Liver (tissue), 9 donors: ENCODE measurements around the gene SF3B6. TPM values are rescaled to one million over a fixed set of nuclear protein-coding genes. Genes with fewer than 3 reads are reported as not detected.

ENCODE experiments used
- DNase-seq: peaks from one replicate; pipeline ENCODE4 v3.0.0-alpha.2; 2017; ENCODE audit warnings: low spot score
- H3K27ac ChIP-seq, 2 donors: one replicate each; pipeline ENCODE4 v1.7.0; 2013; ENCODE audit warnings: inconsistent platforms in 2 of 2, low read length in 2 of 2, control low read depth in 1 of 2, low read depth in 1 of 2, mild to moderate bottlenecking in 1 of 2
- H3K27me3 ChIP-seq, 4 donors: one replicate each; pipeline versions ENCODE4 v1.6.1 to v1.7.0; 2013; ENCODE audit warnings: low read length in 3 of 4, inconsistent platforms in 1 of 4, mild to moderate bottlenecking in 1 of 4, moderate library complexity in 1 of 4; ENCODE audit not compliant: control insufficient read depth in 4 of 4, insufficient read depth in 4 of 4
- H3K36me3 ChIP-seq, 4 donors: one replicate each; pipeline versions ENCODE4 v1.6.1 to v1.7.0; 2013; ENCODE audit warnings: low read length in 3 of 4, mild to moderate bottlenecking in 3 of 4, low read depth in 1 of 4, moderate library complexity in 1 of 4; ENCODE audit not compliant: control insufficient read depth in 4 of 4, insufficient read depth in 3 of 4
- H3K4me1 ChIP-seq, 4 donors: one replicate each; pipeline versions ENCODE4 v1.6.1 to v1.7.0; 2013; ENCODE audit warnings: low read length in 3 of 4, mild to moderate bottlenecking in 3 of 4, moderate library complexity in 1 of 4; ENCODE audit not compliant: control insufficient read depth in 4 of 4, insufficient read depth in 4 of 4
- H3K4me3 ChIP-seq, 3 donors: one replicate each; pipeline versions ENCODE4 v1.6.1 to v1.7.0; 2013; ENCODE audit warnings: low read length in 3 of 3, control low read depth in 1 of 3, low read depth in 1 of 3, mild to moderate bottlenecking in 1 of 3
- H3K9ac ChIP-seq, 2 donors: one replicate each; pipeline ENCODE4 v1.7.0; 2013; ENCODE audit warnings: low read length in 2 of 2, mild to moderate bottlenecking in 2 of 2, moderate library complexity in 2 of 2, control low read depth in 1 of 2, low read depth in 1 of 2
- H3K9me3 ChIP-seq, 4 donors: one replicate each; pipeline versions ENCODE4 v1.6.1 to v1.7.0; 2013; ENCODE audit warnings: low read length in 3 of 4; ENCODE audit not compliant: control insufficient read depth in 4 of 4
- CTCF ChIP-seq: fragments of 150-350 bp; IDR thresholded peaks from 2 replicates; pipeline ENCODE4 v1.5.1; 2017; ENCODE audit warnings: improper control_type of control experiment, low read depth, low read length; ENCODE audit not compliant: missing input control
- EGR1 ChIP-seq, 2 donors: IDR thresholded peaks; 2 replicates each; pipeline ENCODE4 v1.6.1; 2016 to 2018; ENCODE audit warnings: antibody characterized with exemption in 2 of 2, low read depth in 2 of 2
- FOXA1 ChIP-seq: IDR thresholded peaks from 2 replicates; pipeline ENCODE4 v1.6.1; 2016; ENCODE audit warnings: antibody characterized with exemption
- FOXA2 ChIP-seq: IDR thresholded peaks from 2 replicates; pipeline ENCODE4 v1.6.1; 2016; ENCODE audit warnings: antibody characterized with exemption
- GABPA ChIP-seq, 2 donors: IDR thresholded peaks in 1 of 2; conservative IDR thresholded peaks in 1 of 2; 2 replicates each; pipeline ENCODE4 v1.6.1; 2016; ENCODE audit warnings: antibody characterized with exemption in 2 of 2, mild to moderate bottlenecking in 1 of 2, moderate library complexity in 1 of 2
- HNF4A ChIP-seq, 2 donors: conservative IDR thresholded peaks; 2 replicates each; pipeline ENCODE4 v1.6.1; 2016; ENCODE audit warnings: antibody characterized with exemption in 2 of 2, mild to moderate bottlenecking in 2 of 2
- HNF4G ChIP-seq: IDR thresholded peaks from 2 replicates; pipeline ENCODE4 v1.6.1; 2016; ENCODE audit warnings: antibody characterized with exemption
- JUND ChIP-seq, 2 donors: IDR thresholded peaks; 2 replicates each; pipeline ENCODE4 v1.6.1; 2016; ENCODE audit warnings: antibody characterized with exemption in 2 of 2
- NR2F2 ChIP-seq: IDR thresholded peaks from 2 replicates; pipeline ENCODE4 v1.6.1; 2016; ENCODE audit warnings: antibody characterized with exemption
- RAD21 ChIP-seq, 2 donors: IDR thresholded peaks; 2 replicates each; pipeline ENCODE4 v1.6.1; 2016; ENCODE audit warnings: antibody characterized with exemption in 2 of 2, mild to moderate bottlenecking in 2 of 2
- RXRA ChIP-seq, 2 donors: IDR thresholded peaks; 2 replicates each; pipeline ENCODE4 v1.6.1; 2017 to 2018; ENCODE audit warnings: antibody characterized with exemption in 2 of 2, mild to moderate bottlenecking in 1 of 2
- SP1 ChIP-seq: IDR thresholded peaks from 2 replicates; pipeline ENCODE4 v1.6.1; 2018; ENCODE audit warnings: antibody characterized with exemption, mild to moderate bottlenecking
- TAF1 ChIP-seq: conservative IDR thresholded peaks from 2 replicates; pipeline ENCODE4 v1.6.1; 2016; ENCODE audit warnings: antibody characterized with exemption, mild to moderate bottlenecking
- YY1 ChIP-seq: IDR thresholded peaks from 2 replicates; pipeline ENCODE4 v1.6.1; 2016; ENCODE audit warnings: antibody characterized with exemption, mild to moderate bottlenecking
- ZBTB33 ChIP-seq: IDR thresholded peaks from 2 replicates; pipeline ENCODE4 v1.6.1; 2016; ENCODE audit warnings: antibody characterized with exemption
- WGBS: extraction: QIAGEN DNeasy Blood & Tissue Kit; methylation state at CpG from one replicate; pipeline ENCODE4 v1.1.7; 2013; 5-methylcytosine and 5-hydroxymethylcytosine counted together
- polyA plus RNA-seq, 2 donors: library from polyadenylated mRNA; stranded (reverse) in 1 of 2; unstranded in 1 of 2; fragments of 200-250 nt in 1 of 2; fragments of >200 nt in 1 of 2; fragmentation: Nextera tagmentation in 1 of 2; extraction: Ambion mirVana in 1 of 2; gene quantifications; one replicate each; pipeline versions ENCODE4 v1.2.1 to v1.2.3, GENCODE V29; 2013 to 2015
- total RNA-seq, 2 donors: library from RNA; depleted of rRNA; stranded (reverse); fragments of >200 nt; gene quantifications; one replicate each; pipeline ENCODE4 v1.2.3, GENCODE V29; 2014
- TF ChIP-seq, protein P1 (sequence below): IDR thresholded peaks from 2 replicates; pipeline ENCODE4 v1.6.1; 2016; ENCODE audit warnings: antibody characterized with exemption, mild to moderate bottlenecking
- TF ChIP-seq, protein P2 (sequence below): IDR thresholded peaks from 2 replicates; pipeline ENCODE4 v1.6.1; 2016; ENCODE audit warnings: antibody characterized with exemption
- donor health status: healthy.
- donor health status: healthy.
- donor health status: healthy.
- donor health status: healthy.
- donor health status: healthy.

SF3B6 gene
- total and polyA plus RNA-seq, 4 donors = 31.0 to 104 (median 75.6) TPM

DNA sequence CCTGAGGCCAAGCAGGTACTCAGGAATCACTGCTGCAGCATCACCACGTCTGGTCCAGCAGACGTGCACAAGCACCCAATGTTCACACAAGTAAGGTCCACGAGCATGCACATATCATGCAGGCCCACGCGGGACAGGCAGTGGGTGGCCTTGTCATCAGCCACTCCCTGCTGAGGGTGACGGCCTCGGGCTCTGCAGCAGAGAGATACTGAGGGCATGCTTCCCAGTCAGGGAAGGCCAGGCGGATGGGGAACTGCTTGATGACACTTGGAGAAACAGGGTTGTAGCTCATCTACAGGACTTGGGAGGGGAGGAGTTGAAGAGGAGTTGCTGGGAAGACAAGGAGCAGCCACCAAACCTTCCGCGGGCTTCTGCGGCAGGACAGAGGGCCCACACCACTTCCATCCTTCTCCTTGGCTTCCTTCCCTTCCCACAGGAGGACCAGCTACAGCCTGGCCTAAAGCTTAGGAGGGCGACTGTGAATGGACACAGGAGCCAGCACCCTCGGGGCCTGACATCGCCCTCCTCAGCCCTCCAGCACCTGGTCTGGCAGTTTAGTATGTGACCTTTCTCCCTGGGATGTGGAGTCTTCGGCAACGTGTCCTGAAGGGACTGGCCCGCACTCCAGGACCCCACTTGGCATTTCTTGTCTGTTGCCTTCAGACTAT, 51.0 kb downstream of the SF3B6 start:
- Histone ChIP-seq H3K27ac (no peak overlapping the region), H3K9me3 (no peaks in the 10 kb centered on the region), H3K36me3 (peaks cover 0 to 22% (median 5%) of the 10 kb centered on the region in 4 donors), H3K4me3 (no peak overlapping the region), H3K27me3 (no peaks in the 10 kb centered on the region), H3K9ac (no peak overlapping the region), H3K4me1 (no peaks in the 10 kb centered on the region)
- 93% methylated on average over 17 of the region's 17 CpGs for WGBS
- TF ChIP-seq YY1 = no peak
- TF ChIP-seq RXRA (IDR thresholded peaks at IDR 0.05) = no peak
- TF ChIP-seq ZBTB33 = no peak
- TF ChIP-seq CTCF = no peak
- peak; percentile 39 for DNase-seq

GRCh38 chr2:24024018-24024417, 52.1 kb downstream of the SF3B6 start:
- H3K36me3 ChIP-seq = peaks cover 0 to 11% (median 1%) of the 10 kb centered on the region in 4 donors
- H3K9me3 ChIP-seq = no peaks in the 10 kb centered on the region
- H3K27ac ChIP-seq = no peak overlapping the region
- H3K4me1 ChIP-seq = no peaks in the 10 kb centered on the region
- no peak overlapping the region for H3K9ac ChIP-seq
- whole genome bisulfite sequencing = 85% methylated on average over 12 of the region's 12 CpGs
- H3K4me3 ChIP-seq = no peak overlapping the region
- DNase-seq = peak; percentile 37
- H3K27me3 ChIP-seq = no peaks in the 10 kb centered on the region
- TF ChIP-seq RAD21 (IDR thresholded peaks at IDR 0.05) = no peak

- H3K27ac ChIP-seq = no peak overlapping the region
- WGBS = 95% methylated on average over 16 of the region's 16 CpGs
- H3K27me3 ChIP-seq = no peaks in the 10 kb centered on the region
- no peaks in the 10 kb centered on the region for H3K9me3 ChIP-seq
- peaks cover 0 to 10% (median 1%) of the 10 kb centered on the region in 4 donors for H3K36me3 ChIP-seq
- H3K9ac ChIP-seq = no peak overlapping the region
- no peak overlapping the region for H3K4me3 ChIP-seq
- no peak for TF ChIP-seq FOXA2
- TF ChIP-seq SP1 = no peak
- TF ChIP-seq, protein P1, sequence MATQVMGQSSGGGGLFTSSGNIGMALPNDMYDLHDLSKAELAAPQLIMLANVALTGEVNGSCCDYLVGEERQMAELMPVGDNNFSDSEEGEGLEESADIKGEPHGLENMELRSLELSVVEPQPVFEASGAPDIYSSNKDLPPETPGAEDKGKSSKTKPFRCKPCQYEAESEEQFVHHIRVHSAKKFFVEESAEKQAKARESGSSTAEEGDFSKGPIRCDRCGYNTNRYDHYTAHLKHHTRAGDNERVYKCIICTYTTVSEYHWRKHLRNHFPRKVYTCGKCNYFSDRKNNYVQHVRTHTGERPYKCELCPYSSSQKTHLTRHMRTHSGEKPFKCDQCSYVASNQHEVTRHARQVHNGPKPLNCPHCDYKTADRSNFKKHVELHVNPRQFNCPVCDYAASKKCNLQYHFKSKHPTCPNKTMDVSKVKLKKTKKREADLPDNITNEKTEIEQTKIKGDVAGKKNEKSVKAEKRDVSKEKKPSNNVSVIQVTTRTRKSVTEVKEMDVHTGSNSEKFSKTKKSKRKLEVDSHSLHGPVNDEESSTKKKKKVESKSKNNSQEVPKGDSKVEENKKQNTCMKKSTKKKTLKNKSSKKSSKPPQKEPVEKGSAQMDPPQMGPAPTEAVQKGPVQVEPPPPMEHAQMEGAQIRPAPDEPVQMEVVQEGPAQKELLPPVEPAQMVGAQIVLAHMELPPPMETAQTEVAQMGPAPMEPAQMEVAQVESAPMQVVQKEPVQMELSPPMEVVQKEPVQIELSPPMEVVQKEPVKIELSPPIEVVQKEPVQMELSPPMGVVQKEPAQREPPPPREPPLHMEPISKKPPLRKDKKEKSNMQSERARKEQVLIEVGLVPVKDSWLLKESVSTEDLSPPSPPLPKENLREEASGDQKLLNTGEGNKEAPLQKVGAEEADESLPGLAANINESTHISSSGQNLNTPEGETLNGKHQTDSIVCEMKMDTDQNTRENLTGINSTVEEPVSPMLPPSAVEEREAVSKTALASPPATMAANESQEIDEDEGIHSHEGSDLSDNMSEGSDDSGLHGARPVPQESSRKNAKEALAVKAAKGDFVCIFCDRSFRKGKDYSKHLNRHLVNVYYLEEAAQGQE = no peak
- TF ChIP-seq RAD21 (IDR thresholded peaks at IDR 0.05) = no peak
- TF ChIP-seq ZBTB33 = no peak
- TF ChIP-seq EGR1 (IDR thresholded peaks at IDR 0.05; ENCODE audit: low read depth in 2 of 2) = no peak
- TF ChIP-seq GABPA (IDR thresholded peaks at IDR 0.05 in 1 of 2, conservative IDR thresholded peaks at IDR 0.05 in 1 of 2) = no peak
- TF ChIP-seq HNF4G = no peak
- no peak for TF ChIP-seq HNF4A (conservative IDR thresholded peaks at IDR 0.05)
- no peak for TF ChIP-seq YY1
- TF ChIP-seq JUND (IDR thresholded peaks at IDR 0.05) = no peak
- TF ChIP-seq, protein P2, sequence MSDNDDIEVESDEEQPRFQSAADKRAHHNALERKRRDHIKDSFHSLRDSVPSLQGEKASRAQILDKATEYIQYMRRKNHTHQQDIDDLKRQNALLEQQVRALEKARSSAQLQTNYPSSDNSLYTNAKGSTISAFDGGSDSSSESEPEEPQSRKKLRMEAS = no peak
- no peak for TF ChIP-seq TAF1
- no peak for TF ChIP-seq FOXA1
- no peak for TF ChIP-seq NR2F2
- TF ChIP-seq RXRA (IDR thresholded peaks at IDR 0.05) = no peak
- no peak for DNase-seq
- H3K4me1 ChIP-seq = no peaks in the 10 kb centered on the region
Observed at GRCh38 chr2:24022975-24023575, 53.1 kb downstream of the SF3B6 start.
